GM19025 (cell line): ENCODE results near the gene GFY.

Source experiments
- ATAC-seq: cut with Tn5 transposase; IDR thresholded peaks from one replicate; pipeline ENCODE4 v1.9.1; 2021; ENCODE audit warnings: mild to moderate bottlenecking, low read depth, moderate library complexity; ENCODE audit not compliant: unreplicated experiment

The GFY gene

GRCh38 chr19:49425178-49425577, at the start of gene GFY:
TSS of gene GFY (plus strand) at chr19:49425388. CDS start at chr19:49426431, 1,043 bp downstream.
- ATAC-seq, result no peak

GRCh38 chr19:49378512-49378911, 46.7 kb upstream of the GFY start:
- ATAC-seq, result no peak

- no peak for ATAC-seq
These were observed 44.8 kb upstream of the GFY start for GRCh38 chr19:49380391-49380790.

GRCh38 chr19:49382639-49383038, 42.5 kb upstream of the GFY start:
- no peak for ATAC-seq

GRCh38 chr19:49383599-49383998, 41.6 kb upstream of the GFY start:
- ATAC-seq, result no peak

GRCh38 chr19:49387936-49388372, 37.2 kb upstream of the GFY start, which contains the start of gene KASH5:
TSS of gene KASH5 (plus strand) at chr19:49388249. CDS start at chr19:49390884, 2,635 bp downstream.
- ATAC-seq, result no peak

GRCh38 chr19:49389406-49389805, 35.8 kb upstream of the GFY start:
- ATAC-seq, result no peak

GRCh38 chr19:49390131-49390928, 34.9 kb upstream of the GFY start:
- no peak for ATAC-seq

- ATAC-seq, result no peak
These were observed 34.2 kb upstream of the GFY start for GRCh38 chr19:49390929-49391359.

GRCh38 chr19:49391581-49392399, 33.4 kb upstream of the GFY start:
- no peak for ATAC-seq

- no peak for ATAC-seq
These were observed 31.3 kb upstream of the GFY start for GRCh38 chr19:49393881-49394280.

GRCh38 chr19:49395581-49396407, 29.4 kb upstream of the GFY start:
- no peak for ATAC-seq

GRCh38 chr19:49396738-49397505, 28.3 kb upstream of the GFY start:
- ATAC-seq, result no peak

GRCh38 chr19:49398001-49398615, 27.1 kb upstream of the GFY start:
- ATAC-seq, result no peak

GRCh38 chr19:49398931-49399330, 26.3 kb upstream of the GFY start:
- no peak for ATAC-seq

GRCh38 chr19:49400029-49400428, 25.2 kb upstream of the GFY start:
- ATAC-seq, result no peak

GRCh38 chr19:49403404-49404187, 21.6 kb upstream of the GFY start:
- no peak for ATAC-seq

GRCh38 chr19:49407079-49407478, 18.1 kb upstream of the GFY start:
- no peak for ATAC-seq
